Heart left ventricle (tissue), 13 donors: Measurements from ENCODE around the gene LRP1B.

Experiments
- CTCF ChIP-seq, 12 donors: fragments of 200-600 bp; sonication (generic) in 4 of 12; IDR thresholded peaks; one replicate each; pipeline versions ENCODE4 v1.5.0 to v1.8.0; 2018 to 2022; ENCODE audit warnings: antibody characterized with exemption in 12 of 12, mild to moderate bottlenecking in 5 of 12
- POLR2A ChIP-seq, 2 donors: fragments of 450-650 bp; IDR thresholded peaks; one replicate each; pipeline ENCODE4 v1.6.1; 2017; ENCODE audit warnings: antibody characterized with exemption in 2 of 2, mild to moderate bottlenecking in 2 of 2, moderate library complexity in 2 of 2
- donor health status: ischemic (EF 13 %, LVEDD 7.1; RV severe dilation, severe dysfunction).
- donor health status: DM: no; HTN: yes; CAD: no.
- donor health status: DM: no; HTN: no; CAD: no.
- donor health status: ischemic (EF 25% LVEDD 6.9; RV normal size, moderate dysfunction).
- donor health status: ischemic (EF 25% LVEDD 5.7; RV mildly dilated, moderate dysfunction).
- donor health status: ischemic (EF 35%, LVEDD 5.7; RV mildly dilated, moderate dysfunction).
- donor health status: nonischemic (EF 11% LVEDD 7.7; RV severe dilation, severe dysfunction).
- donor health status: DM: yes; HTN: yes; CAD: no.
- donor health status: PGD.
- donor health status: ischemic (EF 29% LVEDD 5.4; RV normal size, mild dysfunction).
- donor health status: nonischemic (EF 23%, LVEDD 6.1; RV moderate dilation, normal function).

- TF ChIP-seq CTCF (IDR thresholded peaks at IDR 0.05), result no peak
- no peak for TF ChIP-seq POLR2A (IDR thresholded peaks at IDR 0.05)
Observed at GRCh38 chr2:142008135-142008744, 122.6 kb downstream of the LRP1B start.
